ENCODE data around the gene RNF224. TPM values are rescaled to one million over a fixed set of nuclear protein-coding genes. Genes with fewer than 3 reads are reported as not detected.
"Not testable (repeated sequence)": the region's sequence is repeated elsewhere in the genome, so short reads cannot be mapped to it uniquely, and the experiment has no call there.

RNF224 gene
- total and polyA plus RNA-seq, 2 of the 13 experiments (the other 11 are each of a cell fraction or from before 2014, with no cell fraction given) = 0.09 TPM; not detected in 1

- H3K36me3 ChIP-seq (replicated peaks in 1 of 2; ENCODE audit: control insufficient read depth in 1 of 2, insufficient read depth in 2 of 2, low read length in 2 of 2) = peaks cover 4 to 19% of the 10 kb centered on the region in 2 experiments; a peak in 4 of 5 replicates
- POLR2A ChIA-PET = interaction anchor here (0.6 to 7.7 kb wide), 11 partner anchors 9 to 176 kb away, joined by 3 to 317 read pairs (median 6); partner anchors contain the start of genes NELFB, SAPCD2, STPG3 and TOR4A
- TF ChIP-seq ZNF687 (CRISPR knock-in tag; IDR thresholded peaks at IDR 0.05) (peak; percentile 2; the same call in 1 of the 2 replicates), ZFP90 (CRISPR knock-in tag; IDR thresholded peaks at IDR 0.05; ENCODE audit: borderline replicate concordance) (0 out of 2 replicates have a peak, but pooled peaks have one; percentile 2), RBFOX2 (IDR thresholded peaks at IDR 0.05; ENCODE audit: low read depth, low read length) (peak; percentile 48), MED1 (CRISPR knock-in tag; IDR thresholded peaks at IDR 0.05) (0 out of 2 replicates have a peak, but pooled peaks have one; percentile 7), ZSCAN21 (CRISPR knock-in tag; IDR thresholded peaks at IDR 0.05; ENCODE audit: borderline replicate concordance) (0 out of 2 replicates have a peak, but pooled peaks have one; percentile 2), HNRNPL (IDR thresholded peaks at IDR 0.05; ENCODE audit: low read depth, low read length) (0 out of 2 replicates have a peak, but pooled peaks have one; percentile 4), HOXA3 (CRISPR knock-in tag; IDR thresholded peaks at IDR 0.05) (0 out of 2 replicates have a peak, but pooled peaks have one; percentile 7)
- ATAC-seq; H3K27me3 ChIP-seq (ENCODE audit: control insufficient read depth in 1 of 2, insufficient read depth in 2 of 2, low read length in 2 of 2); H3K9ac ChIP-seq (ENCODE audit: insufficient read depth, low read depth, low read length); BruUV-seq (replicated peaks); intact Hi-C loops (cut with micrococcal nuclease; ENCODE audit: unreplicated experiment); FAIRE-seq; in situ Hi-C loops (cut with HindIII; ENCODE audit: extremely low pct_ligation_motif_present, low pct_unique_long_range_greater_than_20kb); H2AFZ ChIP-seq (ENCODE audit: low read length); H3K9me3 ChIP-seq (ENCODE audit: low read length); CTCF ChIA-PET (ENCODE audit: low intra/inter-chr PET ratio, low total read pairs); DNase-seq (ENCODE audit: low spot score); H3K27ac ChIP-seq (ENCODE audit: extremely low read length, insufficient read depth, low read length): not testable (repeated sequence)
- H3K79me2 ChIP-seq (ENCODE audit: insufficient read depth, low read length) = peaks cover 33% of the 10 kb centered on the region
- H4K20me1 ChIP-seq (ENCODE audit: insufficient read depth, low read length) = peaks cover 27% of the 10 kb centered on the region
- 98% methylated on average over 17 of the region's 18 CpGs for WGBS (ENCODE audit: low lambda C conversion rate)
- peak overlapping the region in 1 of 3 experiments; percentile 94; a peak in 3 of 6 replicates for H3K4me3 ChIP-seq (replicated peaks in 1 of 3; ENCODE audit: insufficient read depth in 1 of 3, low read depth in 2 of 3, low read length in 3 of 3)
- H3K4me1 ChIP-seq (ENCODE audit: insufficient read depth, low read length) = peaks cover 64% of the 10 kb centered on the region
- H3K4me2 ChIP-seq (ENCODE audit: low read depth, low read length) = peak overlapping the region; percentile 99; the same call in 1 of the 2 replicates
These were observed 15.9 kb downstream of the RNF224 start for GRCh38 chr9:137243266-137243625.
